Choroid plexus epithelial cell (primary cell): Measurements from ENCODE around the gene MYO9A.
"Not testable (repeated sequence)": the region's sequence is repeated elsewhere in the genome, so short reads cannot be mapped to it uniquely, and the experiment has no call there.

ENCODE experiments used
- DNase-seq: peaks from one replicate; pipeline ENCODE4 v3.0.0-alpha.2; 2010; ENCODE audit warnings: low read depth
- H3K4me3 ChIP-seq: 2 replicates; pipeline ENCODE4 v1.5.1; 2011; ENCODE audit warnings: low read depth, mild to moderate bottlenecking, control low read depth, low read length, moderate library complexity
- CTCF ChIP-seq: conservative IDR thresholded peaks from 2 replicates; pipeline ENCODE4 v1.5.1; 2011; ENCODE audit warnings: low read depth, mild to moderate bottlenecking, control low read depth, inconsistent platforms, low read length, moderate library complexity

MYO9A gene

GRCh38 chr15:71889385-71889784 lies 228.6 kb downstream of the MYO9A start:
- no peak overlapping the region for H3K4me3 ChIP-seq
- peak; percentile 5 for DNase-seq
- no peak for TF ChIP-seq CTCF

- no peak overlapping the region for H3K4me3 ChIP-seq
- no peak for DNase-seq
- no peak for TF ChIP-seq CTCF
Measured at GRCh38 chr15:71888797-71889196, 229.2 kb downstream of the MYO9A start.

GRCh38 chr15:71885390-71885789 lies 232.6 kb downstream of the MYO9A start:
- no peak for TF ChIP-seq CTCF
- DNase-seq, result no peak
- H3K4me3 ChIP-seq, result no peak overlapping the region

DNA sequence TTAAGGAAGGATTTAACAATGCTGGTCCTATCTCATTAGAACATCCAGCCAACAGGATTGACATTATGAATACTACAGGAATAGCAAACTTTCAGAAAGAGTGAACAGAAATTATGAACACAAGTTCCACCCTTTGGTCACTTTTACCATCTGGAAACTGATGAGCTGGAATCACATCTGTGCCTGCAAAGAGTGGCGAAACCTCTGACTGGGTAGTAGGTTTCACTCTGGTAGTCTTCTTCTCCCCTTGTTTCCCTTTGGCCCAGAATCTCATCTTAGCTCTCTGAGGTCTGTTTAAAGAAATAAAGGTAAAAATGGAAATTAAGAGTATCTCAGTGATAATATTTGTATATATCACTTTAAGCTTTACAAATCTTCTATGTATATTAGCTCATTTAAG lies 234.5 kb downstream of the MYO9A start:
- H3K4me3 ChIP-seq, result no peak overlapping the region
- DNase-seq, result no peak
- no peak for TF ChIP-seq CTCF

GRCh38 chr15:71880276-71880675 lies 237.7 kb downstream of the MYO9A start:
- TF ChIP-seq CTCF, result no peak
- no peak overlapping the region for H3K4me3 ChIP-seq
- DNase-seq, result no peak

- no peak for DNase-seq
- no peak overlapping the region for H3K4me3 ChIP-seq
- TF ChIP-seq CTCF, result no peak
Measured at GRCh38 chr15:71874245-71874644, 243.7 kb downstream of the MYO9A start.

GRCh38 chr15:71858232-71858631 lies 259.7 kb downstream of the MYO9A start:
- not testable (repeated sequence) for DNase-seq, H3K4me3 ChIP-seq

DNA sequence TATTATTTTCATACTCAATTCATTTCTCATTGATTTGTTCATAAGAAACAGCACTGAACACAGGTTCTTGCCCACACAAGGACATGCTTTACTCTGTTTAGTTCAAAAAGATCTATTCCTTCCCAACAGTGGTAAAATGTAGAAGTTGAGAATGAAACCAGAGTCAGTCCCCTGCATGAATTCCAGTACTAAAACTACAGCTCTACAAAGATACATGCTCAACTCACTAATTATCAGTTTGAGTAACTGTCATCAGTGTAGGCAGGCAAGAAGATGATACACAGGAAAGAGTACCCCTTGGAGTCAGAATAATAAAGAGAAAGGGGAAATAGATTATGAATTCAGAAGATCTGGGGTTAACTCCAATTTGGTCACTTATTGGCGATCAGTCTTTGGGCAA lies 264.4 kb downstream of the MYO9A start:
- H3K4me3 ChIP-seq, result no peak overlapping the region
- TF ChIP-seq CTCF, result no peak
- DNase-seq, result no peak
